Thyroid gland (tissue), 4 donors: ENCODE results near the gene TNFSF11. TPM values are rescaled to one million over a fixed set of nuclear protein-coding genes. Genes with fewer than 3 reads are reported as not detected.

Source experiments
- DNase-seq, 2 donors: peaks; one replicate each; pipeline ENCODE4 v3.0.0-alpha.2; 2019
- H3K27ac ChIP-seq, 3 donors: fragments of 200-600 bp; sonication (generic); 1 replicate in 2 of 3; 2 replicates in 1 of 3; pipeline ENCODE4 v1.5.1; 2016 to 2019; ENCODE audit warnings: mild to moderate bottlenecking in 1 of 3, moderate library complexity in 1 of 3
- H3K27me3 ChIP-seq: fragments of 200-600 bp; sonication (generic); one replicate; pipeline ENCODE4 v1.5.1; 2019
- H3K36me3 ChIP-seq, 2 donors: fragments of 200-600 bp; sonication (generic); one replicate each; pipeline ENCODE4 v1.5.1; 2016 to 2019
- H3K4me1 ChIP-seq, 2 donors: fragments of 200-600 bp; sonication (generic); one replicate each; pipeline ENCODE4 v1.5.1; 2017 to 2019
- H3K4me3 ChIP-seq, 3 donors: fragments of 200-600 bp; sonication (generic); replicated peaks in 1 of 3; 1 replicate in 2 of 3; 2 replicates in 1 of 3; pipeline ENCODE4 v1.5.1; 2016; ENCODE audit warnings: mild to moderate bottlenecking in 1 of 3
- H3K9me3 ChIP-seq: fragments of 200-600 bp; sonication (generic); one replicate; pipeline ENCODE4 v1.5.1; 2017
- CTCF ChIP-seq, 6 experiments: fragments of 200-600 bp in 3 of 6; fragments of 450-650 bp in 3 of 6; sonication (generic) in 3 of 6; IDR thresholded peaks; one replicate each; pipeline ENCODE4 v1.5.1; 2016 to 2019; ENCODE audit warnings: antibody characterized with exemption in 6 of 6, mild to moderate bottlenecking in 2 of 6, inconsistent platforms in 1 of 6, moderate library complexity in 1 of 6
- POLR2A ChIP-seq, 2 donors: fragments of 450-650 bp; IDR thresholded peaks; one replicate each; pipeline ENCODE4 v1.6.1; 2017; ENCODE audit warnings: antibody characterized with exemption in 2 of 2, mild to moderate bottlenecking in 2 of 2, moderate library complexity in 1 of 2
- WGBS, 2 donors: methylation state at CpG; one replicate each; pipeline ENCODE4 v1.1.5; 2017; 5-methylcytosine and 5-hydroxymethylcytosine counted together
- intact Hi-C: fragments of 100-400 bp; cut with DNase I; formaldehyde crosslinking; loops from one replicate; pipeline ENCODE4 v1.15.1; 2023
- total RNA-seq, 4 donors: library from RNA; depleted of rRNA; stranded (reverse); fragments of >200 nt; gene quantifications; one replicate each; pipeline ENCODE4 v1.2.3, GENCODE V29; 2016

The TNFSF11 gene
- total RNA-seq, 4 donors from 2014 or later: not detected

GRCh38 chr13:42543215-42543797 lies 30.6 kb upstream of the TNFSF11 start:
- DNase-seq: no peak
- no peaks in the 10 kb centered on the region for H3K27me3 ChIP-seq
- no peaks in the 10 kb centered on the region for H3K36me3 ChIP-seq
- H3K27ac ChIP-seq: no peak overlapping the region
- no peak overlapping the region for H3K4me3 ChIP-seq
- 62% methylated on average over 4 of the region's 4 CpGs for WGBS, 2 donors
- H3K9me3 ChIP-seq: no peaks in the 10 kb centered on the region
- TF ChIP-seq CTCF (IDR thresholded peaks at IDR 0.05): no peak
- TF ChIP-seq POLR2A (IDR thresholded peaks at IDR 0.05): no peak
- H3K4me1 ChIP-seq: no peaks in the 10 kb centered on the region
- intact Hi-C loops: no loop called here

GRCh38 chr13:42544246-42544926 lies 29.6 kb upstream of the TNFSF11 start:
- no peak overlapping the region for H3K4me3 ChIP-seq
- 65 to 72% methylated on average over 4 of the region's 4 CpGs for WGBS, 2 donors
- no peak for DNase-seq
- H3K27ac ChIP-seq: no peak overlapping the region
- no peaks in the 10 kb centered on the region for H3K36me3 ChIP-seq
- H3K9me3 ChIP-seq: no peaks in the 10 kb centered on the region
- H3K27me3 ChIP-seq: no peaks in the 10 kb centered on the region
- no peaks in the 10 kb centered on the region for H3K4me1 ChIP-seq
- no peak for TF ChIP-seq POLR2A (IDR thresholded peaks at IDR 0.05)
- no peak for TF ChIP-seq CTCF (IDR thresholded peaks at IDR 0.05)
- intact Hi-C loops: no loop called here

- H3K4me3 ChIP-seq: no peak overlapping the region
- no peaks in the 10 kb centered on the region for H3K36me3 ChIP-seq
- no peaks in the 10 kb centered on the region for H3K27me3 ChIP-seq
- H3K27ac ChIP-seq: no peak overlapping the region
- TF ChIP-seq CTCF (IDR thresholded peaks at IDR 0.05): no peak
- no peak for TF ChIP-seq POLR2A (IDR thresholded peaks at IDR 0.05)
- H3K9me3 ChIP-seq: no peaks in the 10 kb centered on the region
- 78 to 84% methylated on average over 3 of the region's 3 CpGs for WGBS, 2 donors
- intact Hi-C loops: no loop called here
- DNase-seq: no peak
- H3K4me1 ChIP-seq: no peaks in the 10 kb centered on the region
These were observed 28.1 kb upstream of the TNFSF11 start for GRCh38 chr13:42545842-42546241.

- no peaks in the 10 kb centered on the region for H3K27me3 ChIP-seq
- no peak overlapping the region for H3K27ac ChIP-seq
- H3K36me3 ChIP-seq: no peaks in the 10 kb centered on the region
- TF ChIP-seq POLR2A (IDR thresholded peaks at IDR 0.05) (no peak), CTCF (IDR thresholded peaks at IDR 0.05) (no peak)
- no peaks in the 10 kb centered on the region for H3K4me1 ChIP-seq
- H3K9me3 ChIP-seq: no peaks in the 10 kb centered on the region
- H3K4me3 ChIP-seq: no peak overlapping the region
- intact Hi-C loops: no loop called here
- WGBS, 2 donors: 85 to 100% methylated on average over 1 of the region's 1 CpG
- no peak for DNase-seq
These were observed 26.3 kb upstream of the TNFSF11 start for GRCh38 chr13:42547612-42548011.

- no peaks in the 10 kb centered on the region for H3K9me3 ChIP-seq
- H3K27me3 ChIP-seq: no peaks in the 10 kb centered on the region
- H3K36me3 ChIP-seq: no peaks in the 10 kb centered on the region
- H3K4me3 ChIP-seq: no peak overlapping the region
- 59 to 64% methylated on average over 10 of the region's 10 CpGs for WGBS, 2 donors
- H3K27ac ChIP-seq: no peak overlapping the region
- intact Hi-C loops: no loop called here
- H3K4me1 ChIP-seq: no peaks in the 10 kb centered on the region
- TF ChIP-seq POLR2A (IDR thresholded peaks at IDR 0.05) (no peak), CTCF (IDR thresholded peaks at IDR 0.05) (no peak)
- DNase-seq: no peak
These were observed 25.0 kb upstream of the TNFSF11 start for GRCh38 chr13:42548731-42549551.
